Smooth muscle cell (in vitro differentiated cells): ENCODE data around the gene CNDP2. TPM values are rescaled to one million over a fixed set of nuclear protein-coding genes. Genes with fewer than 3 reads are reported as not detected.

Experiments used
- DNase-seq: peaks from one replicate; lab custom pipeline; 2025; ENCODE audit not compliant: unreplicated experiment; lab: John Stamatoyannopoulos, UW
- H2AFZ ChIP-seq: fragments of 200-600 bp; sonication (generic); 2 replicates; pipeline ENCODE4 v1.6.0; 2016; ENCODE audit warnings: antibody characterized with exemption, low read depth, mild to moderate bottlenecking
- H3F3A ChIP-seq: fragments of 200-600 bp; sonication (generic); 2 replicates; pipeline ENCODE4 v1.6.0; 2017; ENCODE audit warnings: antibody characterized with exemption, low read depth
- H3K27ac ChIP-seq: fragments of 200-600 bp; sonication (generic); 2 replicates; pipeline ENCODE4 v1.5.1; 2016; ENCODE audit warnings: low read depth, mild to moderate bottlenecking
- H3K27me3 ChIP-seq: fragments of 200-600 bp; sonication (generic); 2 replicates; pipeline ENCODE4 v1.6.1; 2016; ENCODE audit warnings: low read depth, mild to moderate bottlenecking
- H3K36me3 ChIP-seq: fragments of 200-600 bp; sonication (generic); 2 replicates; pipeline ENCODE4 v1.5.1; 2016; ENCODE audit warnings: low read depth
- H3K4me1 ChIP-seq: fragments of 200-600 bp; sonication (generic); 2 replicates; pipeline ENCODE4 v1.5.1; 2016; ENCODE audit warnings: low read depth
- H3K4me2 ChIP-seq: fragments of 200-600 bp; sonication (generic); 2 replicates; pipeline ENCODE4 v1.6.0; 2016; ENCODE audit warnings: mild to moderate bottlenecking
- H3K4me3 ChIP-seq: fragments of 200-600 bp; sonication (generic); 2 replicates; pipeline ENCODE4 v1.5.1; 2016; ENCODE audit warnings: mild to moderate bottlenecking
- H3K79me2 ChIP-seq: fragments of 200-600 bp; sonication (generic); 2 replicates; pipeline ENCODE4 v1.6.0; 2016; ENCODE audit warnings: low read depth, mild to moderate bottlenecking
- H3K9ac ChIP-seq: fragments of 200-600 bp; sonication (generic); 2 replicates; pipeline ENCODE4 v1.6.0; 2016; ENCODE audit warnings: low read depth
- H3K9me3 ChIP-seq: fragments of 200-600 bp; sonication (generic); replicated peaks from 2 replicates; pipeline ENCODE4 v1.5.1; 2016; ENCODE audit warnings: low read depth
- H4K20me1 ChIP-seq: fragments of 200-600 bp; sonication (generic); 2 replicates; pipeline ENCODE4 v1.6.0; 2016; ENCODE audit warnings: low read depth
- CTCF ChIP-seq: fragments of 200-600 bp; sonication (generic); IDR thresholded peaks from 2 replicates; pipeline ENCODE4 v1.5.1; 2017; ENCODE audit warnings: borderline replicate concordance, mild to moderate bottlenecking, antibody characterized with exemption; ENCODE audit not compliant: insufficient read depth, poor library complexity, severe bottlenecking
- WGBS: methylation state at CpG from one replicate; pipeline ENCODE4 v1.1.7; 2016; ENCODE audit warnings: low lambda C conversion rate; 5-methylcytosine and 5-hydroxymethylcytosine counted together
- polyA plus RNA-seq: library from polyadenylated mRNA; unstranded; fragments of >200 nt; fragmentation: Nextera tagmentation; extraction: Ambion mirVana; gene quantifications from 2 replicates; pipeline ENCODE4 v1.2.1, GENCODE V29; 2016
- total RNA-seq: library from RNA; depleted of rRNA; stranded (reverse); fragments of >200 nt; gene quantifications from 2 replicates; pipeline ENCODE4 v1.2.3, GENCODE V29; 2014

CNDP2 gene
- total and polyA plus RNA-seq, 2 experiments from 2014 or later: 48.0 to 64.1 TPM

GRCh38 chr18:74478316-74478715 is 17.8 kb upstream of the CNDP2 start:
- no peak for DNase-seq
- Histone ChIP-seq H3K27ac (no peak overlapping the region), H3K9me3 (no peaks in the 10 kb centered on the region), H3K9ac (no peak overlapping the region), H3K4me2 (no peak overlapping the region), H3K4me3 (no peak overlapping the region), H3K36me3 (no peaks in the 10 kb centered on the region), H2AFZ (no peak overlapping the region), H3K27me3 (no peaks in the 10 kb centered on the region), H3F3A (no peaks in the 10 kb centered on the region), H3K79me2 (no peaks in the 10 kb centered on the region), H4K20me1 (no peaks in the 10 kb centered on the region), H3K4me1 (no peaks in the 10 kb centered on the region)
- no peak for TF ChIP-seq CTCF
- WGBS: 93% methylated on average over 7 of the region's 7 CpGs

- Histone ChIP-seq H3K9ac (no peak overlapping the region), H3K9me3 (no peaks in the 10 kb centered on the region), H3K36me3 (no peaks in the 10 kb centered on the region), H3K4me2 (no peak overlapping the region), H3K4me1 (no peaks in the 10 kb centered on the region), H3K27ac (no peak overlapping the region), H3K4me3 (no peak overlapping the region), H4K20me1 (no peaks in the 10 kb centered on the region), H2AFZ (no peak overlapping the region), H3K27me3 (no peaks in the 10 kb centered on the region), H3K79me2 (no peaks in the 10 kb centered on the region), H3F3A (no peaks in the 10 kb centered on the region)
- DNase-seq: no peak
- WGBS: 82% methylated on average over 6 of the region's 6 CpGs
- no peak for TF ChIP-seq CTCF
Observed at GRCh38 chr18:74478880-74479279, 17.3 kb upstream of the CNDP2 start.

GRCh38 chr18:74479486-74480148 is 16.5 kb upstream of the CNDP2 start:
- H3K27me3 ChIP-seq: no peaks in the 10 kb centered on the region
- no peak overlapping the region for H3K4me2 ChIP-seq
- H3K27ac ChIP-seq: no peak overlapping the region
- H2AFZ ChIP-seq: no peak overlapping the region
- no peak for TF ChIP-seq CTCF
- H4K20me1 ChIP-seq: no peaks in the 10 kb centered on the region
- no peaks in the 10 kb centered on the region for H3F3A ChIP-seq
- no peak overlapping the region for H3K9ac ChIP-seq
- 96% methylated on average over 16 of the region's 16 CpGs for whole genome bisulfite sequencing
- no peak overlapping the region for H3K4me3 ChIP-seq
- H3K36me3 ChIP-seq: no peaks in the 10 kb centered on the region
- DNase-seq: no peak
- H3K9me3 ChIP-seq: no peaks in the 10 kb centered on the region
- no peaks in the 10 kb centered on the region for H3K4me1 ChIP-seq
- H3K79me2 ChIP-seq: no peaks in the 10 kb centered on the region

- no peak overlapping the region for H3K27ac ChIP-seq
- H3K4me2 ChIP-seq: no peak overlapping the region
Observed at GRCh38 chr18:74480149-74480651, 16.0 kb upstream of the CNDP2 start.

More at GRCh38 chr18:74480149-74480651, 16.0 kb upstream of the CNDP2 start:
- Histone ChIP-seq H4K20me1 (no peaks in the 10 kb centered on the region), H3K4me1 (no peaks in the 10 kb centered on the region), H3F3A (no peaks in the 10 kb centered on the region), H3K27me3 (no peaks in the 10 kb centered on the region), H3K9me3 (no peaks in the 10 kb centered on the region), H3K9ac (no peak overlapping the region), H3K4me3 (no peak overlapping the region), H3K36me3 (no peaks in the 10 kb centered on the region), H2AFZ (no peak overlapping the region), H3K79me2 (no peaks in the 10 kb centered on the region)
- DNase-seq: no peak
- WGBS: 90% methylated on average over 7 of the region's 7 CpGs
- TF ChIP-seq CTCF: no peak
